Limb (tissue), 2 donors: ENCODE data around the gene CLTCL1.
A peak's percentile ranks its signal among the peaks of the same experiment; 100 is the strongest.

Source experiments
- DNase-seq, 2 donors: peaks; one replicate each; pipeline ENCODE4 v3.0.0-alpha.2; 2016; ENCODE audit errors: extremely low spot score in 2 of 2

Gene CLTCL1

GRCh38 chr22:19196841-19197612, 94.5 kb downstream of the CLTCL1 start:
- DNase-seq = no peak

- DNase-seq = no peak
These were observed 95.5 kb downstream of the CLTCL1 start for GRCh38 chr22:19195796-19196731.

- DNase-seq = no peak
These were observed 96.6 kb downstream of the CLTCL1 start for GRCh38 chr22:19194766-19195536.

- DNase-seq = no peak
These were observed 97.6 kb downstream of the CLTCL1 start for GRCh38 chr22:19193879-19194278.

GRCh38 chr22:19187716-19188563, 103.6 kb downstream of the CLTCL1 start:
- no peak for DNase-seq

GRCh38 chr22:19184276-19184997, 107.1 kb downstream of the CLTCL1 start:
- DNase-seq = no peak

- DNase-seq = no peak
These were observed 108.3 kb downstream of the CLTCL1 start for GRCh38 chr22:19183216-19183615.

- DNase-seq = no peak
These were observed 108.9 kb downstream of the CLTCL1 start for GRCh38 chr22:19182472-19183157.

- DNase-seq = no peak
These were observed 109.6 kb downstream of the CLTCL1 start for GRCh38 chr22:19181786-19182471.

- DNase-seq = no peak
These were observed 110.6 kb downstream of the CLTCL1 start for GRCh38 chr22:19180740-19181410.

- no peak for DNase-seq
These were observed 111.3 kb downstream of the CLTCL1 start for GRCh38 chr22:19180234-19180633.

GRCh38 chr22:19179497-19180048, 111.9 kb downstream of the CLTCL1 start:
- peak; percentile 76 to 77 for DNase-seq

GRCh38 chr22:19178657-19179496, 112.6 kb downstream of the CLTCL1 start, which contains the start of gene SLC25A1:
SLC25A1 (minus strand) TSS chr22:19178736; CDS start chr22:19178673, 63 bp downstream.
- peak; percentile 83 to 93 for DNase-seq

GRCh38 chr22:19178065-19178656, 113.4 kb downstream of the CLTCL1 start:
- peak in 1 of 2 donors; percentile 24 for DNase-seq

- no peak for DNase-seq
These were observed 114.1 kb downstream of the CLTCL1 start for GRCh38 chr22:19177164-19178064.
